HG03575 (cell line): ENCODE data around the gene ZMYND10.
A peak's percentile ranks its signal among the peaks of the same experiment; 100 is the strongest.
"Not testable (repeated sequence)": the region's sequence is repeated elsewhere in the genome, so short reads cannot be mapped to it uniquely, and the experiment has no call there.

Experiments
- ATAC-seq: cut with Tn5 transposase; IDR thresholded peaks from one replicate; pipeline ENCODE4 v1.9.1; 2021; ENCODE audit not compliant: unreplicated experiment, insufficient number of reproducible peaks, low FRiP score; ENCODE audit errors: extremely low read depth

Gene ZMYND10

DNA sequence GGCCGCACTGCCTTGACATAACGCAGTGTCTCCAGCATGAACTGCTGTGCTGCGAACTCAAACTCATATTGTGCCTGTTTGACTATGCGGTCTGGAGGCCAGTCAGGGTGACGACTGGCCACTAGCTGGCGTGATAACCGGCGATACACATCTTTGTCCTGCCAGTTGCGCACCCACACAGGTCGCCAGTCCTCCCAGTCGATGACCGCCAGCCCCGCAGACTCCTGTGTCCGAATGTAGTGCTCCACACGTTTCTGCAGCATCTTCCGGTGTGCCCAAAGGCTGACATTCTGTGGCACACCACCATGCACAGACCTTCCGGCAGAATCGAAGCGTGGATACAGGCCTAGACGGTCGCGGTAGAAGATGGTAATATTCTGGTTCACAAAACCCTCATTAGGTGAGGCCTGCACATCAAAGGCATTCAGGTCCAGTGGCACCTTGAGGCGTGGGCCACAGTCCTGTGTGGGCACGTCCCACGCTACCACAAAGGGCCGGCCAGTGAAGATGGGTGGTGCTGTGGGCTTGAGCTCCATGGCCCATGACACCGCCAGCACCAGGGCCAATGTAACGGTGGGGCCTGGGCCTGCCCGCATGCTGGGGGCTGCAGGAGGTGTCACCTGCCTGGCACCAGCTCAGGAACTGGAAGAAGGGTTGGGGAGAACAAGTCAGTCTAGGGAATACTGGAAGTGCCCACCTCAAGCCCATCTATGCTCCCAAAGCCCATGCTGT is 25.5 kb downstream of the ZMYND10 start:
- no peak for ATAC-seq

DNA sequence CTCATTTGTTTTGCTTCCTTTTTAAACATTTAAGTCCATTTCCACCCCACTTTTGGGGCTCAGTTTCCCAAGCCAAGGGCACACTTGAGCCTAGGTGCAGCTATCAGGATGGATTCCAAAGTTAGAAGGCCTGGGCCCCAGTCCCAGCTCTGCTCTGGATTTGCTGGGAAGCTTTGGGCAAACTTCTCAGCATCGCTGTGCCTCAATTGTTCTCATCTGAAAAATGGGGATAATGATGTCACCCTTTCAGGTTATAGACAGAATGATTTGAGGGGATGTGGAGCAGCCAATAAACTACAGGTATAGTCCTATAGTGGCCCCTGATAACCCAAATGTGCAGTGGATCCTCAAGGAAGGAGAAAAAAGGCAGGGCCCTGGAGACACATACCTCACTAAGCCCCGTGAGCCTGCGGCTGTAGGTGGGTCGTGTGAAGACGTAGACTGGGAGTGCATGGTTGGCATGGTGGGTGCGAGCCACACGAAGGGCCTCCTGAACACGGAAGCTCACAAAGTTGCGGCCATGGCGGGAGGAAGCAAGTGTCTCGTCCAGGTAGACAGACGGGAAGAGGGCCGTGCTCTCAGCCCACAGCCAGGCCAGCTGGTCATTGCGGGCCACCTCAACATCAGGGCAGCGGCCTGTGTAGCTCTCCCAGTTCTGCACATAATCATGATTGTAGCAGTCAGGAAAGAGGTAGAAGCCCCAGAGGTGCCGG is 26.2 kb downstream of the ZMYND10 start:
- ATAC-seq, result no peak

DNA sequence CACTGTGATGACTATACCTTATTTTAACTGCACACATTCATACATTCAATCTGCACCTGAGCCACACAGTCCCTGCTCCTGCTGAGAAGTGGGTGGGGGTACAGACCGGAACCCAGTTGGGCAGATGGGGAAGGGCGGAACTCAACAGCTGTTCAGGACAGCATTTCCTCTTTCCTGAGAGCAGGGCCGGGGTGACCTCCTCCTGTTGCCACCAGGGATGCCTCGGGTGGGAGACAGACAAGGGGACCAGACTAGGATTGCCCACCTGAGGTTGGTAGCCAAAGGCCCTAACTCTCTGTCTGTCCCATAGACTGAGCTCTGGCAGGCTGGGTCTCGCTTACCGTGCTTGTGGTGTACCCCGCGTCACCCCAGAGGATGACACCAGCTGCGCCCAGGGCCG is 26.9 kb downstream of the ZMYND10 start:
- no peak for ATAC-seq

DNA sequence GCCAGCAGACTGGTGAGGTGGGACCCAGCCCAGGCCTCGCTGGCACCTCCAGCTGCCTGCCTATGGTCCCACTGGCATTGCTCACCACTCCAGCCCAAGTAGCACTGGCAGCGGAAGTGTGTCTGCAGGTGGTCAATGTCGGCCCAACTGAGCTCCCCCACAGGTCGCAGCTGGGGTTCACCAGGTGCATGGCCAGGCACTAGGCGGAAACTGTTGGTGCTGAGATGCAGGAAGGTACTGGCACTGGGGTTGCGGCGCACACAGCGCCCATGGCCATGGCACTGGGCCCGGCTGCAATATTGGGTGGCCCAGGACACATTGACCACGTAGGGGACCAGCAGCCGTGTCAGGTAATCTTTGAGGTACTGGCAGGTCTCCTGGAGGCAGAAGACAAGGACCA is 27.4 kb downstream of the ZMYND10 start:
- no peak for ATAC-seq

DNA sequence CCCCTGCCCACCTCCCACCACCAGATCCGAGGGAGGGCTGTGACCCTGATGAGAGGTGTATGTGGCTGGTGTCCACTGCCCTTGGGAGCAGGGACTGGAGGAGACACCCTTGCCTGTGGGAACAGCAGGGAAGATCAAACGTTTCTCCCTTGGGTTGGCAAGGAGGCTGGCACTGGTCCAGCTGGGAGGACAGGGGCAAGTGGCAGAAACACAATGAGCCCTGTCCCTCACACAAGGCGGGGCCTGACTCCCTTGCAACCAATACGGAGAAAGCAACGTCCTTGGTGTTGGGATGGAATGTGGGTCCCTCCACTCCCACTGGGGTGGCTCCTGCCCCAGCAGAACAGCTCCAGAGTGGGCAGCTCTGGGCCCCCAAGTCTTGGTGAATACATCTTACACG is 28.2 kb downstream of the ZMYND10 start:
- ATAC-seq, result no peak

DNA sequence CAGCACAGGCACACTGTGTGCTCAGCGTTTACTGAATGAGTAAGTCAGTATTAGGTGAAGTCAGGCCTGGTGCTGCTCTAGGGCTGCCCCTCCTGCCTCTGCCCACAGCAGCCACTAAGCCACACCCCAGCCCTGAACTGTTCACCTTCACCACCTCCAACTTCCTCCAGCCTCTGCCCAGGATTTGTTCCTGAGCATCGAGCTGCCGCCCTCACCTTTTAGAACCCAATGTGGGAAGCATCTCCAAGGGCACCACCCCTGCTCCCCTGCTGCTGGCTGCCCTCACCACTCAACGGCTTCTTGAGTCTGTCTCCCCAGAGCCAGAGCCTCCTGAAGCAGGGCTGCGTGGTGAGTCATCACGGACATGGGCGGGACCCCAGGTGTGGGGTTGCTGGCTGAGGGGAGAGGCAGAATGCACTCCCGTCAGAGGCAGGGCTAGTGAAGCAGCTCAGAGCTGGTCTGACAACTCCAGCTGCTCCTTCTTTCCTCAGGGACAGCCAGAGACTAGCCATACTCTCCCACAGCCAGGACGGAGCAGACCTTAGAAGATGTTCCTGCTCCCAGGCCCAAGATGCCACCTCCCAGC is 28.8 kb downstream of the ZMYND10 start:
- no peak for ATAC-seq

DNA sequence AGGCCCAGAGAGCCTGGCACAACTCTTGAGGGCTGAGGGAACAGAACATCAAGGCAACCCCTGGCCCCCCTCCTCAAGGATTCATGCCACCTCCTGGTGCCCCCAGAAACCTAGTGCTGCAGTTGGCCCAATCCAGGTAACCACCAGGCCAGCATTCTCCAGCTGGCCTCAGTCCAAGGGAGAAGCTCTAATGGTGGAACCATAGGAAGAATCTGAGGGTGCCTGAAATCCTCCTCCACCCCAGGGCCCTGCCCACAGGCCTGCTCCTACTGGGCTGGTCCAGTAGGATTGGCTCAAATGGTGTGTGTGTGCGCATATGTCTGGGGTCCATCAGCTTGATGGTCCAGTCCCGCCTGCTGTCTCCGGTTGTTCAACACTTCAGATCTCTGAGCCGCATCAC is 30.7 kb downstream of the ZMYND10 start:
- ATAC-seq, result no peak

DNA sequence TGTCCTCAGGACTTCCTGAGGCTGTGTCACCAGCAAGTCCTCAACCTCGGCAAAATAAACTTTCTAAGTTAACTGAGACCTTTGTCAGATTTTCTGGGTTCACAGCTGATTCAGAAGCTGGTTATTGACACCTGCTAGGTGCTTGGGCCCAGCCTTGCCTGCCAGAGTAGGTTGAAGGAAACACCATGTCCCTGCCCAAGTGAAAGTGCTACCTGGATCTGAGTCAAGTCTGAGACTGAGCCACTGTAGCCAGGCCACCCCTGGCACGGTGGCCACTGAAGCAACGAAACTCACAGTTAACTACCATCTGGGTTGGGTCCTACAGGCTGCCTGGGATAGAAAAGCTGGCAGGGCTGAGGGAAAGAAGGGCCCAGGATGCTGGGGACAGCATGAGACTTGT is 31.2 kb downstream of the ZMYND10 start:
- ATAC-seq, result no peak

DNA sequence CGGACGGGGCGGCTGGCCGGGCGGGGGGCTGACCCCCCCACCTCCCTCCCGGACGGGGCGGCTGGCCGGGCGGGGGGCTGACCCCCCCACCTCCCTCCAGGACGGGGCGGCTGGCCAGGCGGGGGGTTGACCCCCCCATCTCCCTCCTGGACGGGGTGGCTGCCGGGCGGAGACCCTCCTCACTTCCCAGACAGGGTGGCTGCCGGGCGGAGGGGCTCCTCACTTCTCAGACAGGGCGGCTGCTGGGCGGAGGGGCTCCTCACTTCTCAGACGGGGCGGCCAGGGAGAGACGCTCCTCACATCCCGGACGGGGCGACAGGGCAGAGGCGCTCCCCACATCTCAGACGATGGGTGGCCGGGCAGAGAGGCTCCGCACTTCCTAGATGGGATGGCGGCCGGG is 33.5 kb downstream of the ZMYND10 start:
- ATAC-seq, result not testable (repeated sequence)

DNA sequence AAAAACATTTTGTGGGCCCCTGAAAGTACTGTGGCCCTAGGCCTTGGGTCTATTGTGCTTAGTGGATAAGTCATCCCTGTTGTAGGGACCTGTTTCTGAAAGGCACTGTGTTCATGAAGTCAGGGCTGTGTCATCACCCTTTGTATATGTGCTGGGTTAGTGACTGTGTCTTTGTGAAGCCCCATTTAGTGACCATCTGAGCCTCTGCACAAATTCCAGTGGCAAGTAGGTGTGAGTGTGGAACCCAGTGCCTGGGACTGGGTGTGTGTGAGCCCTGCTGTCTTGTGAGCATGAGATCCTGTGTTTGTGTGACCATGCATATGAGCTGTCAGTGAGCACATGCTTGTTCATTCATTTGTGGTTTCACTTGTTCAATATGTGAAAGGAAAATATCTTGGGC is 40.9 kb downstream of the ZMYND10 start:
- no peak for ATAC-seq

DNA sequence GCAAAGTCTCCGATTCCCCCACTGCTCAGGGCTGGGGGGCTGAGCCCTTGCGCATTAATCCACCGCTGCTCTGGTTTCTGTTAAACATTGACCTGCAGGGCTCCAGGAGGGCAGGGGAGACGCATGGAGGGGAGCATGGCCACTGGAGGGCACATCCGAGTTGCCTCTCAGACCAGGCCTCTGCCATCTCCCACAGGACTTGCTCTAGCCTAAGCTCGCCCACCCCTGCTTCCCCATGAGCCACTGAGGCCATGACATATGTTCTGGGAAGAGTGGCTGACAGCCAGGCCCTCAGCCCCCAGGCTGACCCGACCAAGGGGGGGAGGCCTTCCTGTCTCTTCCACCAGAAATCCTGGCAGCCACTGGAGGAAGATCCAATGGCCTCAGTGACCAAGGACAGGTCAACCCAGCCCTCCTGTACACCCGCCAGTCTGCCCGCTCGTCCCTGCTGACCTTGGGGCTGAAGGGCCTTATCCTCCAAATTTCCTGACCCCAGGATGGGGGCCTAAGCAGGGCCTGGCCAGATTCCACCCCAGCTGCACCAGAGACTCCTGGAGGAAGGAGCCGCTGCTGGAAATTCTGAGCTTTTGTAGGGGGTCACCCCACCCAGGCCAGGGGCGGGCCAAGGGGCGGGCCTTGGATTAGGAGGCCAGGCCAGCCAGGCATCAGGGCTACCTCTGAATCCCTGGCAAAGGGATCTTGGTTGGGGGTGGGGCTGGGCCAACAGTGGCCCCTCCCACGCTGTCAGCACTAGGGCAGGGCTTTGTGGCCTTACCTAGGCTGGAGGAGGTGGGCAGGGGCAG is 42.3 kb downstream of the ZMYND10 start, which contains the start of gene HYAL1:
HYAL1 (minus strand) TSS at position 562 of the 803 bp plus-strand sequence. CDS start 618 bp downstream, outside the sequence.
- no peak for ATAC-seq

DNA sequence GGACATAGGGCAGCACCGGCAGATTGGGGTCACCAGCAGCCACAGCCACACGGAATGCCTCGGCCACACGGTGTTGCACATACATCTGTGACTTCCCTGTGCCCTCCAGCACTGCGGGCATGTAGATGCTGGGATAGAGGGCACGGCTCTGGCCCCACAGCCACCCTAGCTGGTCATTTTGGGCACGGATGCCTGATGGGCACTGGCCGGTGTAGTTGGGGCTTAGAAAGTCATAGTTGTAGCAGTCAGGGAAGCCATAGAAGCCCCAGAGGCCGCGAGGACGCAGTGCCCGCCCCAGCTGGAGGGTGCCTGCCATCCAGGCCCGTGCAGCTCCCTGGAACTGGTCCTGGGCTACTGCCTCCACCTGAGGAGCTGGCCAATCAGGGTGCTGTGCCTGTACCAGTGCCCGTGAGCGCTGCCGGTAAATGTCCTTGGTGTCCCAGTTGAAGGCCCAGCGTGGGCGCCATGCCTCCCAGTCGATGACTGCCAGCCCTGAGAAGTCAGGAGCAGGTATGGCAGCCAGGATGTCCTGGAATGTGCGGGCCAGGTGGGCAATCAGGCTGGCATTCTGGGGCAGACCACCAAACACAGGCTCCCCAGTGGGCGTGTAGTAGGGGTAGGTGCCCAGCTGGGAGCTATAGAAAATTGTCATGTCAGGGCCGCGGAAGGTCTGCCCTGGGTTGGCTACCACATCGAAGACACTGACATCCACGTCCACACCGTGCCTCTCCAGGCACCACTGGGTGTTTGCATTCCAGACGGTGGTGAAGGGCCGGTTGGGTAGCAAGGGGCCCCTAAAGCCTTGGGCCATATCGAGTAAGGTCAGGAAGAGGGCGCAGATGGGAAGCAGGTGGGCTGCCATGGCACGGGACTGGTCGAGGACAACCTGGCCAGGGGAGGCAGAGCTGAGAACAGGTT is 43.2 kb downstream of the ZMYND10 start:
- ATAC-seq, result no peak

DNA sequence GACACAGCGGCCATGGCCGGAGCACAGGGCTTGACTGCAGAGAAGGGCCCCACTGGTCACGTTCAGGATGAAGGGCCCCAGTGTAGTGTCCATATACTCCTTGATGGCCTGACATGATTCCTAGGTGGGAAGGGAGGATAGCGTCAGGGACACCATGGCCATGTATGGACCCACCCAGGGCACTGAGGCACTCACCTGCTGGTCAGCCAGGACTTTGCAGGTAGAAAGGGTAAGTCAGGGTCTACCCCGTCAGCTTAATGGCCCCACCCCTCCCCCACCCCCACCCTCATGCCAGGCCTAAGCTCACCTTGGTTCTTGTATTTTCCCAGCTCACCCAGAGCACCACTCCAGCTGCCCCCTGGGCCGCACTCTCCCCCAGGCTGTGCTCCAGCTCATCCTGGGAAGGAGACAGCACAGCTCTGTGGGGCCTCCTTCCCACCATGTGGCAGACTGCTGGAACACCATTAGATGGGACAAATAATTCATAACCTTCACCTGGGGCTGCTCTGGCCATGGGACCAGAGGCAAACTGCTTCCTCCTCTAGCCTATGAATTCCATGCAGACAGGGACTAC is 44.8 kb downstream of the ZMYND10 start:
- ATAC-seq, result no peak

DNA sequence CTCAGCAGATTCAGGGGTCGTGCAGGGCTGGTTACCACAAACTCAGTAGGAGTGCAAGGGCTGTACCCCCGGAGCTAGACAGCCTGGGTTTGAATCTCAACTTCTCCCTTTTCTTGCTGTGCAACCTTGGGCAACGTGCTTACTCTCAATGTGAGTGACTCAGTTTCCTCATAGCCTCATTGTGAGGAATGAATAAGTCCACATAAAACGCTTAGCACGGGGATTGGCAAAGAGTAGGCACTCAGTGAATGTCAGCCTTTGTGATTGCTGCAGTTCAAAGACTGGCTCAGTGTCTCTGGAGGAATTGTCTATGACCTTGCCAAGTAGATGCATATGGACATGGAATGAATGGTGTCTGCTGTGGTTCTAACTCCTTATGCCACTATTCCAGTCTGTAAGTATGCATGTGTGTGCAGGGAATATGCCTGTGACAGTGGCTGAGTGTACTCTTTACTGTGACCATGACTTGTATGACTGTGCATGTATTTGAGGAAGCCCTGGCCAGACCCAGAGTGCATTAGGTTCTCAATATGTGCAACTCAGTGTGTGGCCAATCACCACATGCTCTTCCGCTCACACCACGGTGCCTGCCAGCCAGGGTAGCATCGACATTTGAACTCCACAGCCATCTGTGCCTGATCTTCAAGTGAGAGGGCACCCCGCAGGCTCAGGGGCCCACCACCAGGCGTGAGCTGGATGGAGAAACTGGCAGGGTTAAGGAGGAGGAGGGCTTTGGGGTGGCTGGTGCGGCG is 45.4 kb downstream of the ZMYND10 start:
- no peak for ATAC-seq

DNA sequence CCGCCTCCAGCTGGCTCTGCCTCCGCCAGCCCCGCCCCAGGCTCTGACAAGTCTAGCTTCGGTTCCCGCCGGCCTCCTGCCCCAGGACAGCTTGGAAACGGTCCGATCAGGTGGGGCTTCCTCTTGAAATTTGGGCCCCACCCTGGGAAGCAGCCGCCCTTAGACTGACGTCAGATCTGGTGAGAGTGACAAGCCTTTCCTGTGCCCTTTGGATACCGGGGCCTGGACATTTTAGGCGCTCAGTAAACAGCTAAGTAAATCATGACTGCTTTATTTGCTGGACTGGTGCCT is 45.9 kb downstream of the ZMYND10 start:
- ATAC-seq, result no peak

DNA sequence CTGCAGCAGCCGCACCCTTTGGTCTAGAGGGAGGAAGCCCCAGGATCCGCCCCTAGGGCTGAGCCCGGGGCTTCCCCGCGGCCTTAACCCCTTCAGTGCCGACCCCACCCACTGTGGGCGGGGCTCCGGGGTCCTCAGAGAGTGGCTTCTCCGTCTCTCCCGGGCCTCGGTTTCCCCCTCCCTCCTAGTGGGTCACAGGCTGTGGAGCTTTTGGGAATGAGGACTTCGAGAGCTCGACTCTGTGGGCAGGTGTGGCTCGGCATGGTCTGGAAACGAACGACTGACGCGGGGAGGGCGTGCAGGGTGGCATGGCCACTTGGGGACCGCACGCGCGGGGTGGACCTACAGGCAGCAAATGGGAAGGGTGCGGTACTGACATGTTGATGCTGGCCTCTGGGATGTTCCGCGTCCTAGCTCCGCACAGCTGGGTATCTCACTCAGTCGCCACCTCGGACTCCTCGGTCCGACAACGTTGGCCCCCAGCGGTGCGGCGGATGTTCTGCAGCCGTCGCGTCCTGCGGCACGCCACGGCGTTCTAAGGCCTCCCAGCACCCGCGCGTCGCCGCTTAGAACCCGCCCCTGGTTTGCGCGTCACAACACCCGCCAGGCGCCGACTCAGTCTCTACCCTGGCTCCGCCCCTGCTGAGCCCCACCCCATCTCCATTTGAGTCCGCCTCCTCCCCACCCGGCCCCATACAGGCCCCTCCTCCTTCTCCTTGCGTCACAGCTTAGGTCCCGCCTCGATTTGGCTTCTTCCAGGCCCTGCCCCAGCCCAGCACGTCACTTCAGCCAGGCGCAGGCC is 46.5 kb downstream of the ZMYND10 start, which contains the start of the genes HYAL3 and NAA80:
HYAL3 (minus strand) TSS at position 570 of the 802 bp plus-strand sequence. CDS start 3,803 bp downstream, outside the sequence.
NAA80 (minus strand) TSS at position 570 of the 802 bp plus-strand sequence. CDS start 1,942 bp downstream, outside the sequence.
- ATAC-seq, result peak; percentile 41
